Measurements from ENCODE around the gene VRK1.

- TF ChIP-seq CTCF (IDR thresholded peaks at IDR 0.05) (no peak), RFX5 (IDR thresholded peaks at IDR 0.05) (no peak), CEBPB (IDR thresholded peaks at IDR 0.05) (no peak), TP53 (CRISPR knock-in tag; IDR thresholded peaks at IDR 0.05) (no peak), ESRRA (IDR thresholded peaks at IDR 0.05; ENCODE audit: borderline replicate concordance, low read length) (no peak), EP300 (IDR thresholded peaks at IDR 0.05) (no peak), HDAC2 (IDR thresholded peaks at IDR 0.05) (no peak), POLR2A (IDR thresholded peaks at IDR 0.05; ENCODE audit: low read length) (no peak), MAFK (IDR thresholded peaks at IDR 0.05; ENCODE audit: partially characterized antibody) (no peak)
Observed at GRCh38 chr14:96832351-96832750, 35.2 kb downstream of the VRK1 start.

Data from A549 (cell line).